D341Med (cell line): ENCODE data around the gene CD200R1.

Experiments
- DNase-seq: peaks from one replicate; pipeline ENCODE4 v3.0.0; 2012; ENCODE audit warnings: low spot score

CD200R1 gene

GRCh38 chr3:112974894-112975293 lies at the start of gene CD200R1:
Gene CD200R1, minus strand, starts transcription at chr3:112975103. Its CDS starts 246 bp downstream, at chr3:112974857.
- DNase-seq, result no peak

GRCh38 chr3:113021471-113021870 lies 46.6 kb upstream of the CD200R1 start:
- DNase-seq, result no peak

GRCh38 chr3:113019182-113020137 lies 44.6 kb upstream of the CD200R1 start:
- DNase-seq, result peak; percentile 96

- DNase-seq, result no peak
These were observed 43.8 kb upstream of the CD200R1 start for GRCh38 chr3:113018536-113019181.

- DNase-seq, result no peak
These were observed 38.7 kb upstream of the CD200R1 start for GRCh38 chr3:113013593-113013992.

- DNase-seq, result no peak
These were observed 33.2 kb upstream of the CD200R1 start for GRCh38 chr3:113008117-113008516.

GRCh38 chr3:113006359-113007056 lies 31.6 kb upstream of the CD200R1 start:
- no peak for DNase-seq

- DNase-seq, result no peak
These were observed 30.7 kb upstream of the CD200R1 start for GRCh38 chr3:113005611-113006010.

- no peak for DNase-seq
These were observed 27.8 kb upstream of the CD200R1 start for GRCh38 chr3:113002679-113003078.

- DNase-seq, result no peak
These were observed 27.1 kb upstream of the CD200R1 start for GRCh38 chr3:113002037-113002436.

- DNase-seq, result no peak
These were observed 25.8 kb upstream of the CD200R1 start for GRCh38 chr3:113000691-113001090.

- no peak for DNase-seq
These were observed 20.9 kb upstream of the CD200R1 start for GRCh38 chr3:112995800-112996199.

- DNase-seq, result peak; percentile 93
These were observed 16.0 kb upstream of the CD200R1 start, which contains the start of gene GTPBP8 for GRCh38 chr3:112990672-112991602. Gene GTPBP8, plus strand, starts transcription at chr3:112990984. Its CDS starts 16 bp downstream, at chr3:112991000.

- DNase-seq, result no peak
These were observed 12.9 kb upstream of the CD200R1 start for GRCh38 chr3:112987710-112988334.

GRCh38 chr3:112984485-112984884 lies 9.6 kb upstream of the CD200R1 start:
- DNase-seq, result no peak

- DNase-seq, result no peak
These were observed 7.8 kb upstream of the CD200R1 start for GRCh38 chr3:112982710-112983109.

GRCh38 chr3:112980080-112980479 lies 5.2 kb upstream of the CD200R1 start:
- no peak for DNase-seq

GRCh38 chr3:112979244-112979832 lies 4.4 kb upstream of the CD200R1 start:
- DNase-seq, result no peak

- DNase-seq, result no peak
These were observed 2.0 kb upstream of the CD200R1 start for GRCh38 chr3:112976953-112977352.

GRCh38 chr3:112976001-112976400 lies 1.1 kb upstream of the CD200R1 start:
- no peak for DNase-seq

- DNase-seq, result no peak
These were observed 755 bp downstream of the CD200R1 start for GRCh38 chr3:112974178-112974517.
